K562 (cell line): ENCODE results near the gene TMEM167B. TPM values are rescaled to one million over a fixed set of nuclear protein-coding genes. Genes with fewer than 3 reads are reported as not detected.

Experiments used
- CBX1 ChIP-seq: sonication (generic); IDR thresholded peaks from 2 replicates; pipeline ENCODE4 v1.6.1; 2016; ENCODE audit warnings: antibody characterized with exemption, low read depth, mild to moderate bottlenecking
- DACH1 ChIP-seq: fragments of 450-650 bp; IDR thresholded peaks from 2 replicates; pipeline ENCODE4 v1.6.1; 2018; ENCODE audit not compliant: partially characterized antibody
- ETS2 ChIP-seq: IDR thresholded peaks from 2 replicates; pipeline ENCODE4 v1.6.1; 2016; ENCODE audit warnings: borderline replicate concordance, missing genetic modification characterization, mild to moderate bottlenecking, moderate library complexity, missing compliant biosample characterization; ENCODE audit not compliant: poor library complexity, severe bottlenecking
- GATAD2B ChIP-seq: fragments of 450-650 bp; IDR thresholded peaks from 2 replicates; pipeline ENCODE4 v1.6.1; 2017; ENCODE audit warnings: mild to moderate bottlenecking, borderline replicate concordance
- HIVEP1 ChIP-seq: fragments of 250-450 bp; sonication (Bioruptor Pico); IDR thresholded peaks from 2 replicates; pipeline ENCODE4 v1.4.0; 2020; ENCODE audit warnings: mild to moderate bottlenecking
- KLF10 ChIP-seq: fragments of 250-450 bp; sonication (Bioruptor Pico); IDR thresholded peaks from 2 replicates; pipeline ENCODE4 v1.6.1; 2021; ENCODE audit warnings: matching md5 sums
- NFE2 ChIP-seq: IDR thresholded peaks from 2 replicates; pipeline ENCODE4 v1.6.1; 2014; ENCODE audit warnings: antibody characterized with exemption, low read depth
- PTBP1 ChIP-seq: fragments of 200-400 bp; formaldehyde crosslinking; IDR thresholded peaks from 2 replicates; pipeline ENCODE4 v1.6.1; 2017; ENCODE audit warnings: low read depth, low read length
- RFX5 ChIP-seq: IDR thresholded peaks from 2 replicates; pipeline ENCODE4 v1.6.1; 2011; ENCODE audit warnings: low read depth, mild to moderate bottlenecking, improper control_type of control experiment, low read length
- SAP30 ChIP-seq: fragments of 200-600 bp; sonication (generic); IDR thresholded peaks from 2 replicates; pipeline ENCODE4 v1.6.1; 2012; ENCODE audit warnings: borderline replicate concordance, low read depth, mild to moderate bottlenecking, moderate library complexity, low read length, control low read depth, inconsistent platforms; ENCODE audit not compliant: insufficient read depth, poor library complexity, severe bottlenecking
- TAF7 ChIP-seq: fragments of 450-650 bp; IDR thresholded peaks from 2 replicates; pipeline ENCODE4 v1.6.1; 2016; ENCODE audit warnings: missing genetic modification characterization, missing compliant biosample characterization
- TGIF2 ChIP-seq: sonication (generic); formaldehyde crosslinking; IDR thresholded peaks from 2 replicates; pipeline ENCODE4 v1.8.1; 2022; ENCODE audit warnings: mild to moderate bottlenecking, missing genetic modification reagents, moderate library complexity
- VEZF1 ChIP-seq: fragments of 200-800 bp; sonication (Bioruptor generic); IDR thresholded peaks from 2 replicates; pipeline ENCODE4 v1.6.1; 2017; ENCODE audit warnings: missing genetic modification characterization, missing compliant biosample characterization
- WHSC1 ChIP-seq: IDR thresholded peaks from one replicate; pipeline ENCODE4 v1.6.1; 2012; ENCODE audit warnings: low read length, control low read depth, inconsistent platforms
- YY1 ChIP-seq, 3 experiments: IDR thresholded peaks; 2 replicates each; pipeline ENCODE4 v1.6.1; 2011; ENCODE audit warnings: low read length in 2 of 3, mild to moderate bottlenecking in 2 of 3, moderate library complexity in 2 of 3, borderline replicate concordance in 1 of 3, control low read depth in 1 of 3, low read depth in 1 of 3; ENCODE audit not compliant: insufficient read depth in 3 of 3, insufficient replicate concordance in 2 of 3, control insufficient read depth in 1 of 3, insufficient read length in 1 of 3; ENCODE audit errors: extremely low read depth in 1 of 3
- ZBTB7A ChIP-seq: IDR thresholded peaks from 2 replicates; pipeline ENCODE4 v1.6.1; 2011; ENCODE audit warnings: low read depth, mild to moderate bottlenecking, low read length, moderate library complexity, borderline replicate concordance; ENCODE audit not compliant: control insufficient read depth
- ZNF165 ChIP-seq: fragments of 250-450 bp; sonication (Bioruptor Pico); IDR thresholded peaks from 2 replicates; pipeline ENCODE4 v1.4.0; 2020; ENCODE audit warnings: borderline replicate concordance
- ZNF175 ChIP-seq: fragments of 200-800 bp; sonication (Bioruptor generic); IDR thresholded peaks from 2 replicates; pipeline ENCODE4 v1.6.1; 2016; ENCODE audit warnings: low read depth, mild to moderate bottlenecking, missing genetic modification characterization, missing compliant biosample characterization
- polyA plus RNA-seq, 8 experiments: library from polyadenylated mRNA; depleted of rRNA in 4 of 8; stranded (reverse) in 5 of 8; unstranded in 3 of 8; fragments of >200 nt; fragmentation: Nextera tagmentation in 2 of 8; fragmentation: Illumina TruSeq in 1 of 8; extraction: Ambion mirVana in 2 of 8; extraction: Trizol in 1 of 8; gene quantifications; 2 replicates each; pipeline versions ENCODE4 v1.2.1 to v1.2.3, GENCODE V29; 2011 to 2014; ENCODE audit warnings: inconsistent platforms in 1 of 8, missing spikeins in 1 of 8
- total RNA-seq, 7 experiments: library from RNA; depleted of rRNA in 6 of 7; stranded (reverse); fragments of >200 nt in 6 of 7; fragmentation: Illumina TruSeq in 2 of 7; extraction: Trizol in 2 of 7; gene quantifications; 2 replicates each; pipeline versions ENCODE4 v1.2.1 to v1.2.3, GENCODE V29; 2011 to 2021; ENCODE audit warnings: low replicate concordance in 1 of 7
- TF ChIP-seq, protein P1 (sequence below): sonication (generic); formaldehyde crosslinking; IDR thresholded peaks from 2 replicates; pipeline ENCODE4 v1.8.0; 2022; ENCODE audit warnings: missing genetic modification reagents, mild to moderate bottlenecking, moderate library complexity, borderline replicate concordance
- TF ChIP-seq, protein P2 (sequence below), 2 experiments: fragments of 450-650 bp; IDR thresholded peaks; 2 replicates each; pipeline ENCODE4 v1.6.1; 2018; ENCODE audit warnings: mild to moderate bottlenecking in 2 of 2, low read depth in 1 of 2; ENCODE audit not compliant: partially characterized antibody in 2 of 2

TMEM167B gene
- total and polyA plus RNA-seq, 9 of the 15 experiments (the other 6 are each of a cell fraction or from before 2014, with no cell fraction given) = 17.2 to 36.4 (median 32.2) TPM

- TF ChIP-seq NFE2 (no peak), WHSC1 (no peak), KLF10 (CRISPR knock-in tag) (no peak), PTBP1 (no peak), ZNF175 (CRISPR knock-in tag) (0 out of 2 replicates have a peak, but pooled peaks have one; percentile 49), ZNF165 (CRISPR knock-in tag) (no peak), RFX5 (no peak), TAF7 (tag) (0 out of 2 replicates have a peak, but pooled peaks have one; percentile 47), SAP30 (peak; percentile 87), VEZF1 (CRISPR knock-in tag) (peak; percentile 94), ETS2 (tag) (no peak), CBX1 (peak; percentile 71), YY1 (IDR thresholded peaks at IDR 0.05; ENCODE audit: borderline replicate concordance in 1 of 3, control insufficient read depth in 1 of 3, extremely low read depth in 1 of 3, insufficient read depth in 3 of 3, insufficient read length in 1 of 3, insufficient replicate concordance in 2 of 3, low read depth in 1 of 3, low read length in 2 of 3) (peak in 2 of 3 experiments; percentile 42 to 67), GATAD2B (no peak), HIVEP1 (CRISPR knock-in tag) (no peak), DACH1 (peak; percentile 43), TGIF2 (CRISPR knock-in tag) (peak; percentile 57), ZBTB7A (no peak)
- TF ChIP-seq, protein P1, sequence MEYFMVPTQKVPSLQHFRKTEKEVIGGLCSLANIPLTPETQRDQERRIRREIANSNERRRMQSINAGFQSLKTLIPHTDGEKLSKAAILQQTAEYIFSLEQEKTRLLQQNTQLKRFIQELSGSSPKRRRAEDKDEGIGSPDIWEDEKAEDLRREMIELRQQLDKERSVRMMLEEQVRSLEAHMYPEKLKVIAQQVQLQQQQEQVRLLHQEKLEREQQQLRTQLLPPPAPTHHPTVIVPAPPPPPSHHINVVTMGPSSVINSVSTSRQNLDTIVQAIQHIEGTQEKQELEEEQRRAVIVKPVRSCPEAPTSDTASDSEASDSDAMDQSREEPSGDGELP = peak; percentile 75; the same call in 1 of the 2 replicates
- TF ChIP-seq, protein P2, sequence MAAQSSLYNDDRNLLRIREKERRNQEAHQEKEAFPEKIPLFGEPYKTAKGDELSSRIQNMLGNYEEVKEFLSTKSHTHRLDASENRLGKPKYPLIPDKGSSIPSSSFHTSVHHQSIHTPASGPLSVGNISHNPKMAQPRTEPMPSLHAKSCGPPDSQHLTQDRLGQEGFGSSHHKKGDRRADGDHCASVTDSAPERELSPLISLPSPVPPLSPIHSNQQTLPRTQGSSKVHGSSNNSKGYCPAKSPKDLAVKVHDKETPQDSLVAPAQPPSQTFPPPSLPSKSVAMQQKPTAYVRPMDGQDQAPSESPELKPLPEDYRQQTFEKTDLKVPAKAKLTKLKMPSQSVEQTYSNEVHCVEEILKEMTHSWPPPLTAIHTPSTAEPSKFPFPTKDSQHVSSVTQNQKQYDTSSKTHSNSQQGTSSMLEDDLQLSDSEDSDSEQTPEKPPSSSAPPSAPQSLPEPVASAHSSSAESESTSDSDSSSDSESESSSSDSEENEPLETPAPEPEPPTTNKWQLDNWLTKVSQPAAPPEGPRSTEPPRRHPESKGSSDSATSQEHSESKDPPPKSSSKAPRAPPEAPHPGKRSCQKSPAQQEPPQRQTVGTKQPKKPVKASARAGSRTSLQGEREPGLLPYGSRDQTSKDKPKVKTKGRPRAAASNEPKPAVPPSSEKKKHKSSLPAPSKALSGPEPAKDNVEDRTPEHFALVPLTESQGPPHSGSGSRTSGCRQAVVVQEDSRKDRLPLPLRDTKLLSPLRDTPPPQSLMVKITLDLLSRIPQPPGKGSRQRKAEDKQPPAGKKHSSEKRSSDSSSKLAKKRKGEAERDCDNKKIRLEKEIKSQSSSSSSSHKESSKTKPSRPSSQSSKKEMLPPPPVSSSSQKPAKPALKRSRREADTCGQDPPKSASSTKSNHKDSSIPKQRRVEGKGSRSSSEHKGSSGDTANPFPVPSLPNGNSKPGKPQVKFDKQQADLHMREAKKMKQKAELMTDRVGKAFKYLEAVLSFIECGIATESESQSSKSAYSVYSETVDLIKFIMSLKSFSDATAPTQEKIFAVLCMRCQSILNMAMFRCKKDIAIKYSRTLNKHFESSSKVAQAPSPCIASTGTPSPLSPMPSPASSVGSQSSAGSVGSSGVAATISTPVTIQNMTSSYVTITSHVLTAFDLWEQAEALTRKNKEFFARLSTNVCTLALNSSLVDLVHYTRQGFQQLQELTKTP (IDR thresholded peaks at IDR 0.05; ENCODE audit: low read depth in 1 of 2, partially characterized antibody in 2 of 2) = no peak
Measured at GRCh38 chr1:109041621-109042468, 48.7 kb upstream of the TMEM167B start, which contains the start of gene WDR47 (continued).
